GM23338 (cell line): ENCODE results near the gene PGAP3.

ENCODE experiments used
- CREB1 ChIP-seq: fragments of 250-450 bp; sonication (Bioruptor Pico); IDR thresholded peaks from 2 replicates; pipeline ENCODE4 v1.5.0; 2020; ENCODE audit warnings: low read depth, mild to moderate bottlenecking, moderate library complexity
- EZH2 ChIP-seq: fragments of 200-600 bp; sonication (generic); IDR thresholded peaks from one replicate; pipeline ENCODE4 v1.8.0; 2017; ENCODE audit warnings: antibody characterized with exemption, mild to moderate bottlenecking, low read depth; ENCODE audit not compliant: unreplicated experiment
- EZH2phosphoT487 ChIP-seq: fragments of 200-600 bp; sonication (generic); IDR thresholded peaks from one replicate; pipeline ENCODE4 v1.8.1; 2018; ENCODE audit warnings: antibody characterized with exemption; ENCODE audit not compliant: unreplicated experiment
- POLR2AphosphoS5 ChIP-seq: IDR thresholded peaks from 2 replicates; pipeline ENCODE4 v1.6.1; 2016; ENCODE audit warnings: antibody characterized with exemption, low read depth
- ZNF331 ChIP-seq: fragments of 250-450 bp; sonication (Bioruptor Pico); IDR thresholded peaks from 2 replicates; pipeline ENCODE4 v1.5.0; 2020; ENCODE audit warnings: low read depth, mild to moderate bottlenecking, moderate library complexity
- TF ChIP-seq, protein P1 (sequence below), 2 experiments: fragments of 200-600 bp in 1 of 2; sonication (generic) in 1 of 2; conservative IDR thresholded peaks; 2 replicates each; pipeline versions ENCODE4 v1.5.1 to v1.6.1; 2016 to 2017; ENCODE audit warnings: antibody characterized with exemption in 2 of 2, low read depth in 2 of 2, mild to moderate bottlenecking in 2 of 2, moderate library complexity in 1 of 2

DNA sequence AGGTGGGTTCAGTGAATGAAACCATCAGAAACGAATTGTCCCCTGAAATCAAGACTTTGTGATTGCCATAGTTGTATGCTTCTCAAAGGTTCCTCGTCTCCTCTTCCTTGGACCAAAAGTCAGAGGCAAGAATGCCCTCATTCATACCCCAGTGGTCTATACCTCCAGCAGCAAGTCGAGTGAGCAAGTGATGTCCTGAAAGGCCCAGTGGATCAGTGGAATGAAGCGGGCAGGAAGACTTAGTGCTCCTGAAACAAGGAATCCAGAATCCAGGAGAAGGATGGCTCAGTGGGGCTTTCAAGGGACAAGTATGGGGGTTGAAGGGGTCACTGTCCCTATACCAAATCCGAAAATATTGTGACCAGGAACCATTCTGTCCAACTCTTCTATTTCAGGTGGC lies 6.7 kb upstream of the PGAP3 start:
- TF ChIP-seq POLR2AphosphoS5 (no peak), CREB1 (CRISPR knock-in tag) (no peak), EZH2phosphoT487 (no peak), EZH2 (no peak), ZNF331 (CRISPR knock-in tag) (no peak)
- TF ChIP-seq, protein P1, sequence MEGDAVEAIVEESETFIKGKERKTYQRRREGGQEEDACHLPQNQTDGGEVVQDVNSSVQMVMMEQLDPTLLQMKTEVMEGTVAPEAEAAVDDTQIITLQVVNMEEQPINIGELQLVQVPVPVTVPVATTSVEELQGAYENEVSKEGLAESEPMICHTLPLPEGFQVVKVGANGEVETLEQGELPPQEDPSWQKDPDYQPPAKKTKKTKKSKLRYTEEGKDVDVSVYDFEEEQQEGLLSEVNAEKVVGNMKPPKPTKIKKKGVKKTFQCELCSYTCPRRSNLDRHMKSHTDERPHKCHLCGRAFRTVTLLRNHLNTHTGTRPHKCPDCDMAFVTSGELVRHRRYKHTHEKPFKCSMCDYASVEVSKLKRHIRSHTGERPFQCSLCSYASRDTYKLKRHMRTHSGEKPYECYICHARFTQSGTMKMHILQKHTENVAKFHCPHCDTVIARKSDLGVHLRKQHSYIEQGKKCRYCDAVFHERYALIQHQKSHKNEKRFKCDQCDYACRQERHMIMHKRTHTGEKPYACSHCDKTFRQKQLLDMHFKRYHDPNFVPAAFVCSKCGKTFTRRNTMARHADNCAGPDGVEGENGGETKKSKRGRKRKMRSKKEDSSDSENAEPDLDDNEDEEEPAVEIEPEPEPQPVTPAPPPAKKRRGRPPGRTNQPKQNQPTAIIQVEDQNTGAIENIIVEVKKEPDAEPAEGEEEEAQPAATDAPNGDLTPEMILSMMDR (conservative IDR thresholded peaks at IDR 0.05; ENCODE audit: low read depth in 2 of 2) = no peak
